ENCODE results near the gene WWC2.
A peak's percentile ranks its signal among the peaks of the same experiment; 100 is the strongest.

WWC2 gene

GRCh38 chr4:183080372-183081115, 18.5 kb upstream of the WWC2 start:
- Histone ChIP-seq H3K9ac (ENCODE audit: low read depth in 1 of 2, low read length in 2 of 2) (no peak overlapping the region), H3K36me3 (ENCODE audit: control insufficient read depth in 1 of 2, insufficient read depth in 2 of 2, low read length in 2 of 2) (no peaks in the 10 kb centered on the region), H3K4me1 (ENCODE audit: control insufficient read depth in 1 of 2, insufficient read depth in 2 of 2, low read length in 2 of 2) (peaks cover 0 to 5% of the 10 kb centered on the region in 2 donors), H3K9me3 (ENCODE audit: control insufficient read depth in 1 of 2, low read length in 2 of 2) (no peaks in the 10 kb centered on the region), H3K4me3 (ENCODE audit: low read depth in 1 of 2, low read length in 2 of 2) (no peak overlapping the region), H3K27me3 (ENCODE audit: control insufficient read depth in 1 of 2, insufficient read depth in 2 of 2, low read length in 2 of 2) (no peaks in the 10 kb centered on the region), H3K27ac (ENCODE audit: low read depth, low read length) (no peak overlapping the region)

GRCh38 chr4:183081116-183081469, 18.0 kb upstream of the WWC2 start:
- H3K4me3 ChIP-seq (ENCODE audit: low read depth in 1 of 2, low read length in 2 of 2): no peak overlapping the region
- peaks cover 0 to 5% of the 10 kb centered on the region in 2 donors for H3K4me1 ChIP-seq (ENCODE audit: control insufficient read depth in 1 of 2, insufficient read depth in 2 of 2, low read length in 2 of 2)
- H3K9ac ChIP-seq (ENCODE audit: low read depth in 1 of 2, low read length in 2 of 2): no peak overlapping the region
- no peaks in the 10 kb centered on the region for H3K27me3 ChIP-seq (ENCODE audit: control insufficient read depth in 1 of 2, insufficient read depth in 2 of 2, low read length in 2 of 2)
- no peak overlapping the region for H3K27ac ChIP-seq (ENCODE audit: low read depth, low read length)
- H3K9me3 ChIP-seq (ENCODE audit: control insufficient read depth in 1 of 2, low read length in 2 of 2): no peaks in the 10 kb centered on the region
- no peaks in the 10 kb centered on the region for H3K36me3 ChIP-seq (ENCODE audit: control insufficient read depth in 1 of 2, insufficient read depth in 2 of 2, low read length in 2 of 2)

GRCh38 chr4:183082053-183082452, 17.0 kb upstream of the WWC2 start:
- H3K27me3 ChIP-seq (ENCODE audit: control insufficient read depth in 1 of 2, insufficient read depth in 2 of 2, low read length in 2 of 2): no peaks in the 10 kb centered on the region
- H3K9ac ChIP-seq (ENCODE audit: low read depth in 1 of 2, low read length in 2 of 2): no peak overlapping the region
- no peaks in the 10 kb centered on the region for H3K9me3 ChIP-seq (ENCODE audit: control insufficient read depth in 1 of 2, low read length in 2 of 2)
- peaks cover 0 to 5% of the 10 kb centered on the region in 2 donors for H3K4me1 ChIP-seq (ENCODE audit: control insufficient read depth in 1 of 2, insufficient read depth in 2 of 2, low read length in 2 of 2)
- H3K27ac ChIP-seq (ENCODE audit: low read depth, low read length): no peak overlapping the region
- no peak overlapping the region for H3K4me3 ChIP-seq (ENCODE audit: low read depth in 1 of 2, low read length in 2 of 2)
- no peaks in the 10 kb centered on the region for H3K36me3 ChIP-seq (ENCODE audit: control insufficient read depth in 1 of 2, insufficient read depth in 2 of 2, low read length in 2 of 2)

- Histone ChIP-seq H3K27me3 (ENCODE audit: control insufficient read depth in 1 of 2, insufficient read depth in 2 of 2, low read length in 2 of 2) (peaks cover 11 to 24% of the 10 kb centered on the region in 2 donors), H3K9ac (ENCODE audit: low read depth in 1 of 2, low read length in 2 of 2) (no peak overlapping the region), H3K9me3 (ENCODE audit: control insufficient read depth in 1 of 2, low read length in 2 of 2) (peaks cover 0 to 3% of the 10 kb centered on the region in 2 donors), H3K27ac (ENCODE audit: low read depth, low read length) (no peak overlapping the region), H3K36me3 (ENCODE audit: control insufficient read depth in 1 of 2, insufficient read depth in 2 of 2, low read length in 2 of 2) (no peaks in the 10 kb centered on the region), H3K4me3 (ENCODE audit: low read depth in 1 of 2, low read length in 2 of 2) (no peak overlapping the region), H3K4me1 (ENCODE audit: control insufficient read depth in 1 of 2, insufficient read depth in 2 of 2, low read length in 2 of 2) (peaks cover 0 to 8% of the 10 kb centered on the region in 2 donors)
Observed at GRCh38 chr4:183094393-183095198, 4.5 kb upstream of the WWC2 start.

- H3K9ac ChIP-seq (ENCODE audit: low read depth in 1 of 2, low read length in 2 of 2): no peak overlapping the region
- peaks cover 0 to under 1% of the 10 kb centered on the region in 2 donors for H3K9me3 ChIP-seq (ENCODE audit: control insufficient read depth in 1 of 2, low read length in 2 of 2)
- no peak overlapping the region for H3K4me3 ChIP-seq (ENCODE audit: low read depth in 1 of 2, low read length in 2 of 2)
Observed at GRCh38 chr4:183095199-183095512, 3.9 kb upstream of the WWC2 start.

GRCh38 chr4:183096276-183096965, 2.6 kb upstream of the WWC2 start:
- Histone ChIP-seq H3K27ac (ENCODE audit: low read depth, low read length) (no peak overlapping the region), H3K9me3 (ENCODE audit: control insufficient read depth in 1 of 2, low read length in 2 of 2) (no peaks in the 10 kb centered on the region), H3K4me1 (ENCODE audit: control insufficient read depth in 1 of 2, insufficient read depth in 2 of 2, low read length in 2 of 2) (peaks cover 10 to 12% of the 10 kb centered on the region in 2 donors), H3K9ac (ENCODE audit: low read depth in 1 of 2, low read length in 2 of 2) (no peak overlapping the region), H3K27me3 (ENCODE audit: control insufficient read depth in 1 of 2, insufficient read depth in 2 of 2, low read length in 2 of 2) (peaks cover 16 to 39% of the 10 kb centered on the region in 2 donors), H3K4me3 (ENCODE audit: low read depth in 1 of 2, low read length in 2 of 2) (no peak overlapping the region), H3K36me3 (ENCODE audit: control insufficient read depth in 1 of 2, insufficient read depth in 2 of 2, low read length in 2 of 2) (no peaks in the 10 kb centered on the region)

More at GRCh38 chr4:183095199-183095512, 3.9 kb upstream of the WWC2 start:
- Histone ChIP-seq H3K36me3 (ENCODE audit: control insufficient read depth in 1 of 2, insufficient read depth in 2 of 2, low read length in 2 of 2) (no peaks in the 10 kb centered on the region), H3K27ac (ENCODE audit: low read depth, low read length) (no peak overlapping the region), H3K27me3 (ENCODE audit: control insufficient read depth in 1 of 2, insufficient read depth in 2 of 2, low read length in 2 of 2) (peaks cover 16 to 29% of the 10 kb centered on the region in 2 donors), H3K4me1 (ENCODE audit: control insufficient read depth in 1 of 2, insufficient read depth in 2 of 2, low read length in 2 of 2) (peaks cover 4 to 12% of the 10 kb centered on the region in 2 donors)

- no peaks in the 10 kb centered on the region for H3K9me3 ChIP-seq (ENCODE audit: control insufficient read depth in 1 of 2, low read length in 2 of 2)
- peaks cover 10 to 12% of the 10 kb centered on the region in 2 donors for H3K4me1 ChIP-seq (ENCODE audit: control insufficient read depth in 1 of 2, insufficient read depth in 2 of 2, low read length in 2 of 2)
- no peaks in the 10 kb centered on the region for H3K36me3 ChIP-seq (ENCODE audit: control insufficient read depth in 1 of 2, insufficient read depth in 2 of 2, low read length in 2 of 2)
- no peak overlapping the region for H3K27ac ChIP-seq (ENCODE audit: low read depth, low read length)
- H3K4me3 ChIP-seq (ENCODE audit: low read depth in 1 of 2, low read length in 2 of 2): peak overlapping the region; percentile 64 to 79
- peak overlapping the region in 1 of 2 donors; percentile 24 for H3K9ac ChIP-seq (ENCODE audit: low read depth in 1 of 2, low read length in 2 of 2)
- peaks cover 16 to 49% of the 10 kb centered on the region in 2 donors for H3K27me3 ChIP-seq (ENCODE audit: control insufficient read depth in 1 of 2, insufficient read depth in 2 of 2, low read length in 2 of 2)
Observed at GRCh38 chr4:183097231-183098018, 1.6 kb upstream of the WWC2 start.

- peak overlapping the region; percentile 23 to 33 for H3K9ac ChIP-seq (ENCODE audit: low read depth in 1 of 2, low read length in 2 of 2)
- no peaks in the 10 kb centered on the region for H3K36me3 ChIP-seq (ENCODE audit: control insufficient read depth in 1 of 2, insufficient read depth in 2 of 2, low read length in 2 of 2)
- no peaks in the 10 kb centered on the region for H3K9me3 ChIP-seq (ENCODE audit: control insufficient read depth in 1 of 2, low read length in 2 of 2)
- H3K4me3 ChIP-seq (ENCODE audit: low read depth in 1 of 2, low read length in 2 of 2): peak overlapping the region; percentile 64 to 79
- peak overlapping the region; percentile 83 for H3K27ac ChIP-seq (ENCODE audit: low read depth, low read length)
- H3K27me3 ChIP-seq (ENCODE audit: control insufficient read depth in 1 of 2, insufficient read depth in 2 of 2, low read length in 2 of 2): peaks cover 16 to 51% of the 10 kb centered on the region in 2 donors
- H3K4me1 ChIP-seq (ENCODE audit: control insufficient read depth in 1 of 2, insufficient read depth in 2 of 2, low read length in 2 of 2): peaks cover 10 to 12% of the 10 kb centered on the region in 2 donors
Observed at GRCh38 chr4:183098019-183098722, 886 bp upstream of the WWC2 start.

GRCh38 chr4:183099537-183100297, 660 bp downstream of the WWC2 start:
- H3K27me3 ChIP-seq (ENCODE audit: control insufficient read depth in 1 of 2, insufficient read depth in 2 of 2, low read length in 2 of 2): peaks cover 16 to 50% of the 10 kb centered on the region in 2 donors
- H3K27ac ChIP-seq (ENCODE audit: low read depth, low read length): peak overlapping the region; percentile 83
- no peaks in the 10 kb centered on the region for H3K36me3 ChIP-seq (ENCODE audit: control insufficient read depth in 1 of 2, insufficient read depth in 2 of 2, low read length in 2 of 2)
- H3K4me1 ChIP-seq (ENCODE audit: control insufficient read depth in 1 of 2, insufficient read depth in 2 of 2, low read length in 2 of 2): peaks cover 10 to 12% of the 10 kb centered on the region in 2 donors
- H3K9me3 ChIP-seq (ENCODE audit: control insufficient read depth in 1 of 2, low read length in 2 of 2): no peaks in the 10 kb centered on the region
- peak overlapping the region in 1 of 2 donors; percentile 44 for H3K9ac ChIP-seq (ENCODE audit: low read depth in 1 of 2, low read length in 2 of 2)
- H3K4me3 ChIP-seq (ENCODE audit: low read depth in 1 of 2, low read length in 2 of 2): peak overlapping the region; percentile 64 to 79

All from duodenal mucosa (tissue), 2 donors.